GM21360 (cell line): Measurements from ENCODE around the gene ABCC5.
A peak's percentile ranks its signal among the peaks of the same experiment; 100 is the strongest.
"Not testable (repeated sequence)": the region's sequence is repeated elsewhere in the genome, so short reads cannot be mapped to it uniquely, and the experiment has no call there.

Experiments
- ATAC-seq: cut with Tn5 transposase; IDR thresholded peaks from one replicate; pipeline ENCODE4 v1.9.1; 2021; ENCODE audit warnings: mild to moderate bottlenecking, moderate library complexity; ENCODE audit not compliant: unreplicated experiment

ABCC5 gene

DNA sequence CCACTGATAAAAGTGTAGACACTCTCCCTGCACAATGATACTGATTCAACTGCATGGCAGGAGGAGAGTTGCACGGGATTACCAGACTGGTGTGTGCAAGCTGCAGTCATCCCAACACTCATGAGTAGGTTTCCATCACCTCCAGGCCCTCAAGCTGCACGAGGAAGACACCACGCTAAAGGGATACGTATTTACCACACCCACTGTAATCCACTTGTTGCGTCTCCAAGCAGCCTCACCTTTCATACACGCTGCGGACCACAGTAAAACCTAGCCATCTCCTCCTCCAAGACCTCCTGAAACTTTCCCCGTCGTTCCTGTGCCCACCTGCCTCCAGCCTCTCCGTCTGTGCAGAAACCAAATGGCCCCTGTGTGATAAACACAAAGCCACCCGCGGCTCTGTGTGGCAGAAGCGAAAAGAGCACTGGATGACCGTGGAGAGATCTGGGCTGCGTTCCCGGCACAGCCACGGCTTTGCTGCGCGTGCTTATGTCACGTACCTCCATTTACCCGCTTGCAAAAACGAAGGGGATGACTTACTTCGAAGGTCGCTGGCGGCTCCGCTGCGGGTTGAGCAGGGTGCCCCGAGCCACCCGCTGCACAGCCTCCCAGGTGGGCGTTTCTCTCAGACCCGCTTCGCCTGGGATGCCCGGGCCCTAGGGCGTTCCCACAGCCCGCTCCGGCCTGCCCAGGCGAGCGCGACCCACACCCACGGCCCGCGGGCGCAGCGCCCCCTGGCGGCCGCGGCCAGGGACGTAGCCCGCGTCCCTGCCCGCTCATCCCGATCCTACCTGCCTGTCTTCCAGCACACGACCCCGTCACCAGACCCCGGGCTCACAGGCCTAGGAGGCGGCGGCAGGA, 643 bp downstream of the ABCC5 start:
- peak; percentile 79 for ATAC-seq

DNA sequence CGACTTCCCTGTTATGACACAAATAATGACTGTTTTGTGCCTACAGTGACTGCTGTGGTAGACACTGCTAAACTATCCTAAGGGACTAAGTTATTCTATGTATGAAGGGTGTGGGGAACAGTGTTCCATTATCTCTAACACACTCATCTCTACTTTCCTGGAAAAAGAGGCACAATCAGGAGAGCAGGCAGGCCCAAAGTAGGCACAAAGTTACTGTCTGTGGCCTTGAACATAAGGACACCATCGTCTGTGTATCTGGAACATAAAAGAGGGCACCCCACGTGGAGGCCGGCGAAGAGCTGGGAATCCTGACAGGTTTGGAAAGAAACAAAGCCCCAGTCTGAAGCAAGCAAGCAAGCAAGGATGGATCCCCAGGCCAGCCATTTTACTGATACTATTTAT, 1.5 kb downstream of the ABCC5 start:
- no peak for ATAC-seq

DNA sequence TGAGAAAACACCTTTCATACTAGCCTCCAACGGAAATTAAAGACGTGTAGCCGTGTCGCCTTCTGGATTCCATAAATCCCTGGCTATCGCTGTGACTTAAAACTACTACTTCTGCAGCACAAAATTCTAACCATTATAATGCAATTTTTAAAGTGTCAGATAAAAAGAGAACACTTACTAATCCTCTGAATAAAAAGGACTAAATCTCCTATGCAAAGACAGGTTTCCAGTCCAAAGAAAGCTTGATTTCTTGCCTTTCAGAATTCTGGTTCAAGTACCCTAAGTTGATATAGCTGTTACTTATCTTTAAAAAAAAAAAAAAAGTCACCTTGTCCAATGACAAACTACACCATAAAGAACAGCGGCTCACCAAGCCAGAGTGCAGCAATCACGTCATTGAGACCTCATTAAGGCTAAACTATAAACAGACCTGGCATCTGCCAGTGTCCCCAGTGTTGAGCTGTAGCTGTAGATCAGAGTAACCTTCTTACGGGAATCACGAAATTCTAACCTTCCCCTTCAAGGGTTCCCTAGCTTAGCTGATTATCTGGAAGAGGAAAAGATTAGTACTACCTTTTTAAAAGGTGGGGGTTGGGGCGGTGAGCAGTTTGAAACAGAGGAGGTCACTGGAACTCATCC, 2.2 kb downstream of the ABCC5 start:
- ATAC-seq = no peak

DNA sequence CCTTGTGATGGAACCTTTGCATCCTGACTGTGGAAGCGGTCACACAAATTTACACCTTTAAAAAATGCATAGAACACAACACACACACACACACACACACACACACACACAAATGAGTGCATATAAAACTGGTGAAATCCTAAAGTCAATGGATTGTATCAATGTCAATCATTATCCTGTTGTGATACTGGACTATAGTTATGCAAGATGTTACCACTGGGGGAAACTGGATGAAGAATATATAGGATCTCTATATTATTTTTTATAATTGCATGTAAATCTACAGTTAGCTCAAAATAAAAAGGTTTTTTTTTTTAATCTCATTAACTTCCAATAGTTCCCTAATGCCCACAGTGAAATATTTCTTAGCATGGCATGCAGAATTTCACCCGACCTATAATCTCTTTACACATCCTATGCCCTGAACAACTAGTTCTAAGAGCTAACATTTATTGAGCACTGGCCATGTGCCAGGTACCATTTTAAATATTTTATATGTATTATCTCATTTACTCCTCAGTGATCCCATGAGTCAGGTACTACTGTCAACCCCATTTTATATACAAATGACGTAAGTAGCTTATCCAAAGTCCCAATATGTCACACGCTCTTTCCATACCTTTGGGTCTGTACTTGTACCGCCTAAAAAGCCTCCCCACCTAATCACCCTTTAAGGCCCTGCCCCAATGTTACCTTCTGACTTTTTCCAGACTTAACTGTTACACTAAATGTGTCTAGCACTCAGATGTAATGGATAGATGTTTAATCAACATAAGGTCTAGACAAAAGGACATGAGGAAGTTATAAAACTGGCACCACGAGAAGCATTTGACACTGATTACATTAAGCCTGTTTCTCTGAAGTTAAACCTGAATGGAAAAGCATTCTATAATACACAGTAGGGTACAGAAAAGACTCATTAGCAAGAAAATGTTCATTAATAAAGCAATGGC, 5.5 kb downstream of the ABCC5 start:
- ATAC-seq = no peak

DNA sequence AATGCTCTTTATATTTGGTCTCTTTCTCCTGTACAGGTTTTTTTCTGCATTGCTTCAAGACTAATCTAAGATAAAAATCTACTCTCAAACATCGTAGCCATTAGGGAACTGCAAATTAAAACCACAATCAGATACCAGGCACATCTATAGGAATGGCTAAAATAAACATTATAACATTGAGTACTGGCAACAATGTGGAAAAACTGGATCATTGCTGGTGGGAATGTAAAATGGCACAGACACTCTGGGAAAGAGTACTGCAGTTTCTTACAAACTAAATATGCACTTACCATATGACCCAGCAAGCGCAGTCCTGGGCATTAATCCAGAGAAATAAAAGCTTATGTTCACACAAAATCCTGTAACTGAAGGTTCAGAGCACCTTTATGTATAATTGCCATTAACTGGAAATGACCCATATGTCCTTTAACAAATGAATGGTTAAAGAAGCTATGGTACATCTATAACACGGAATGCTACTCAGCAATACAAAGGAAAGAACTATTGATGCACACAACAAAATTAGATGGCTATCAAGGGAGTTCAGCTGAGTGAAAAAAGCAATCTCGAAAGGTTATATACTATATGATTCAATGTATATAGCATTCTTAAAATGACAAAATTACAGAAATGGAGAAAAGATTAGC, 6.3 kb downstream of the ABCC5 start:
- no peak for ATAC-seq

DNA sequence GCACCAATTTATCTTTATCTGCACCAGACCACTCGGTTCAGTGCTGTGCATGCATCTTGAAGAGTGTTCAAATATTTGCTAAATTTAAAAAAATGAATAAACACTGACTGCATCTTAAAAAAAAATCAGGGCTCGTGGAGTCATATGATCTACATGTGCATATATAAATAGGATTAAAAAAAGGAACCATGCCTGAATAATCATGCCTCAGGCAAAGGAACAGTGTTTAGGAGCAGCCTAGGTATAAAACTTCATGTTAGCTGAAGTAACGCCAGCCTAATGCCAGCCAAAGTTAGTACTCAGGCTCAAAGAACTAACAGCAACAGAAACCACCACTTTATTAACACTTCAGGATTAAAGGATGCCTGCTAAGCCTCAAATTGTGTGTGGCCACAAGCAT, 9.5 kb downstream of the ABCC5 start:
- ATAC-seq = no peak

DNA sequence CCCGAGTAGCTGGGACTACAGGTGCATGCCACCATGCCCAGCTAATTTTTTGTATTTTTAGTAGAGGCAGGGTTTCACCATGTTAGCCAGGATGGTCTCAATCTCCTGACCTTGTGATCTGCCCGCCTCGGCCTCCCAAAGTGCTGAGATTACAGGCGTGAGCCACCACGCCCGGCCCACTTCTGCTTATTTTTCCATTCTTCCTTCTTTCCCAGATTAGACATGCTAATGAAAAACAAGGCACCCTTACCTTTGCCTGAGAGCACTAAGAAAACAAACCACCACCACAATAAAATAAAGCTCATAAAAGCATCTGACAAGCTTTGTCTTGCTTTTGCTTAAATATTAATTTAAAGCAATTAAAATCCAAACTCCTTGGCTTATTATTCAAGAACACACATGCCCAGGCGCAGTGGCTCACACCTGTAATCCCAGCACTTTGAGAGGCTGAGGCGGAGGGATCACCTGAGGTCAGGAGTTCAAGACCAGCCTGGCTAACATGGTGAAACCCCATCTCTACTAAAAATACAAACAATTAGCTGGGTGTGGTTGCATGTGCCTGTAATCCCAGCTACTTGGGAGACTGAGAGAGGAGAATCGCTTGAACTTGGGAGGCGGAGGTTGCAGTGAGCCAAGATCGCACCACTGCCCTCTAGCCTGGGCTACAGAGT, 10.4 kb downstream of the ABCC5 start:
- not testable (repeated sequence) for ATAC-seq

DNA sequence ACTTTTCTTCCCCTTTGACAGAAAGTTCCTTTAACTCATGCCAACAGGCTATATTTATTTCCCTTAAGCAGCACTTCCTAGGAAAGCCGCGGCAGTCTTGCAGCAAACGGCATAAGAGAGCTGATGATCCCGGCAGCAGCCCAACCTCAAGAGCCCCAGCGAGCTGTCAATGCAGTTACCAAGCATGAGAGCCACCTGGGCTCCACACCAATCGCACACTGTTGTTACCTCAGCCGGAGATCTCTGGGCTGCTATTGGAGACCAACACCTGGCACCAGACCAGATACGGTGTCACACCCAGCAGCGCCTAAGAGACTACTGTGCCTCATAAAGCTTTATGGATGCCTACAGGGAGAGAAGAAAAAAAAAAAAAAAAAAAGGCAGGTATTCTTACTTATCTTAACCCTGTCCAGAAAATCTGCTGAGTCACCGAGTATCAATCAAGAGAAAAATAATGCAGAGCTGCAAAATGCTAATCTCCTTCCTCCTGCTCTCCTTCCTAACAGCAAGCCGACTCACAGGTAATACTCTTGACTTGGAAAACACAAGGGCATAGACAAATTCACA, 11.7 kb downstream of the ABCC5 start:
- peak; percentile 89 for ATAC-seq

DNA sequence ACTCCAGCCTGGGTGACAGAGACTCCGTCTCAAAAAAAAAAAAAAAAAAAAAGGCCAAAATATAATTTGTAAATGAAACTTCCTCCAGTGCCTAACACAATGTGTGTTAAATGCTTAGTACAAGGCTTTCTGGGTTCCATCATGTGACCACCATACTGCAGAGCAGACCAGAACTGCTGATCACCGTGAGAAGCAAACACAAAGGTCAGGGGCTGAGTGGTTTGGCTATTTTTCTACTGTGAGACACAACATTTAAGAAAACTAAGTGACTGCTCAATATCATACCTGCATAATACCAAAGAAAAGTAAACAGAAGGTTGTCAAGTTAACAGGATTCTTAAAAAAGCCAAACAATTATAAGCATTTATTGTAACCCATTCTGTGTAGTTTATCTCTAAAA, 13.2 kb downstream of the ABCC5 start:
- ATAC-seq = no peak

DNA sequence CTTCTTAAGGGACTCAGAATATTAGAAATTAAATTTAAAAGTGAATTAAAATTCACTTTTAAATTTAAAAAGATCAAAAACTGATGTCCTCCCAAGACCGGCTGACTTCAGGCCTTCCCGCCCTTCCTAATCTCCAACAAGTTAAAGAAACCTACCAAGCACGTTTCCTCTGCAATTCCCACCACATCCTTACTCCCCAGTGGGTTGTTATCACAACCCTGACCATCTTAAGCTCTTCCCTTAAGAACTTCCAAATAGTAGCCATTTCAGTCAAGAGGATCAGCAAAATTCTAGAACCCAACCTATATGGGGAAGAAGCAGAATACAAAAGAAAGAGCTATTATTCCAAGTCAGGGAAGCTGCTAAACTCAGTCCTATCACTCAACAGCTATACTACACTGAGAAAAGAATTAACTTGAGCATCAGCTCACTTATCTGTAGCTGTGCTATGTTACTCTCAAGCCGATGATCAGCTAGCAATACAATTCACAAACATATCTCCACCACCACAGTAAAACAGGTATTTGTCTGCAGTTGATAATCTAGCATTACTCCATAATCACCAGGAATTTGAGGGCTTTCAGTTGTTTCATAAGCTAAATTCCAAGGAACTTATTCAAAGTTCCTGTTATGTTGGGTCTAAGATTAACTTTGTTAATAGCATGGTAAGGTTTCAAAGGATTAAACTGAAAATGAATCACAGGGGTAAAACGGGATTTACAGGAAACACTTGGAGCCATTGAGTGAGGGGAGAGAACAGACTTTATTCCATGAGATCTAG, 14.3 kb downstream of the ABCC5 start:
- no peak for ATAC-seq

DNA sequence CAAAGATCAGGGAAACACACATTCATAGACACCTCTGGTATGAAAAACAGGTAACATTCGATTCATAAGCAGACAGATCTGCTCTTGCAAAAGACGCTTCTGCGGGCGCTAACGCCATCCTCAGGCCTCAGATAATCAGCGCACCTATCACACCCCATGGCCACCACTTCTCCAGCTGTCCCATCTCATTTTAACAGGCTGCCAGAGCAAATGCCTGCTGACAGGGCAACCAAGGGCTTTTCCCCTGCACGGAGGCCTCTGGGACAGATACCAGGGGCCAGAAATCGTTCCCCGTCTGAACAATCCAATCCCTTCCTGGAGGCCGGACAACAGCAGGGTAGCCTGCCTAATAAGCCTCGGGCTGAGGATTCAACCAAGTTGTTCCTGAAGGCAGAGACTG, 15.2 kb downstream of the ABCC5 start:
- no peak for ATAC-seq

DNA sequence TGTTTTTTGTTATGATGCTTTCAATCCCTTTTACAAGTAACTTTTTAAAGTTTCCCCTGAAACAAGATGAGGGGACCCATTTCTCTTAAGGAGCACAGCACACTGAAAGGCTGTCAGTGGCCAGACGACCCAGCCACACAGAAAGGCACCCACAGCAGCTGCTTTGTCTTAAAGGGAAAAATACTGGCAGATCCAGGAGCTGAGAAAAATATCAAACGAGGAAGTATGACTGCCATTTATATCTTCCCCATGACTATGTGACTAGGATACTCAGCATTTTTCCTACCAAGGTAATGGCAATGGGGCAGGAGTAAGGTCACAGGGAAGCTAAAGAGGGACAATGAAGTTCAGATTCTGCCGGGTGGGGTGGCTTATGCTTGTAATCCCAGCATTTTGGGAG, 15.9 kb downstream of the ABCC5 start:
- ATAC-seq = no peak

DNA sequence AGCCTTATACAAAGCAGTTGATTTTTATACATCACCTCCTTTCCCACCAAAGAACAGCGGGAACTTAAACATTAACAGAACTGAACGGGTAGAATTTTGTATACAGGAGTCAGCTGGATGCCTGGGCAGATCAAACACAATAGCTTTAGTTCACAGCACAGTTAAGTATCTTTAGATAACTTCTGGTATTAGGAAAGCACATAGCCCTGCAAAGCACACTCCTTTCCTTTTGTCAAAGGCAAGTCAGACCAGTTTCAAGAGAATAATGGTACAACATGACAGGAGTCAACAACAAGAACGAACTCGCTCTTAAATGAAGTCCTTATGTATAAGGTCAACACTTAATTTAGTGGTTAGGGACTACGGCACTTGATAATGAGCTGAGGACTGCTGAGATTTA, 26.3 kb downstream of the ABCC5 start:
- no peak for ATAC-seq

DNA sequence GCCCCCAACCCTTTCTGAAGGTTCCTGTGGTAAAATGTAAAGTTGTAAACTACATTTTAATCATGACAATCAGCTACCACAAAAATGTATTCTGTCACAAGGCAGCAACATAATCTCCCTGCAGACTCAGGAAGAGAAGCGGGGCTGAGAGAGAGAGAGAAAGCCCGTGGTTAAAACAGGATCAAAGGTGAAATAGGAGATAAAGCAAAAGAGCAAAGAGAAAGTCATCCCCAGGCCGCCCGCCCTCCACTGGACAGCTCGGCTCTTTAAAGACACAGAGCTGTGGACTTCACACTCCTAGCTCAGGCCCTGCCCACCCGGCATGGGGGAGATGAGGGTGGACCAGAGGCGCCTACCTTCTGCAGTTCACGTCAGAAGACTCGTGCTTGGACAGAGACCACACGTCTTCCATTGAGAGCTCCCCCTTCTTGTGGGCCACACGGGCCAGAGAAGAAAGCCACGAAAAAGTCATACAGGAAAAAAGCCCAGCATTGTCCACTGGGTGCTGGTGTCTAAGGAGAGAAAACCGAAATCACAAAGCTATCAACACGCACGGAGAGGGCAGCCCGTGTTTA, 29.4 kb downstream of the ABCC5 start:
- no peak for ATAC-seq

DNA sequence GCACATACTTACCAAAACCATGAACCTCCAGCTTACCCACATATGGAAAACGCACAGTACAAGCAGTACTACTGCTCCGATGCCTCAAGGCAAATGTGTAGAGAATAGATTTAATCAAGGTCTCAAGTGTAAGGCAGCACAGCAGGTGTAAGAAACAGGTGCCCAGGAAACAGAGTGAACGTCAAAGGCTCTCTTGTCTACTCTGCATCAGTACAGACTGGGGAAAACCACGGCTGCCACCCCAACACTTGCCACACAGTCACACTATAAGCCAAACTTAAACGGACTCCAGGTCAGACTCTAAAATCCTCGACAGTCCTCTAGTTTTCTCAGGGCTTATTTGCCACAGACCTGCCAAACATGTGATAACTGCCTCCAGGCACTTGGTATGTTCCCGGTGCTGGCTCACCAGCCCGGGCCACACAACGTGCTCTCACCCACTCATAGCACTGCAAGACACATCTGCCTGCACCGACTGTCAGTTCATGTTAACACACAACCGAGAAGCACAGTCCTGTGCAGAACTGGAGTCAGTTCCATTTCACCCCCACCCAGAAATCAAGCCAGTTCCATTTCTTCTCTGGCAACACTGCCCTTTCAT, 30.6 kb downstream of the ABCC5 start:
- no peak for ATAC-seq

DNA sequence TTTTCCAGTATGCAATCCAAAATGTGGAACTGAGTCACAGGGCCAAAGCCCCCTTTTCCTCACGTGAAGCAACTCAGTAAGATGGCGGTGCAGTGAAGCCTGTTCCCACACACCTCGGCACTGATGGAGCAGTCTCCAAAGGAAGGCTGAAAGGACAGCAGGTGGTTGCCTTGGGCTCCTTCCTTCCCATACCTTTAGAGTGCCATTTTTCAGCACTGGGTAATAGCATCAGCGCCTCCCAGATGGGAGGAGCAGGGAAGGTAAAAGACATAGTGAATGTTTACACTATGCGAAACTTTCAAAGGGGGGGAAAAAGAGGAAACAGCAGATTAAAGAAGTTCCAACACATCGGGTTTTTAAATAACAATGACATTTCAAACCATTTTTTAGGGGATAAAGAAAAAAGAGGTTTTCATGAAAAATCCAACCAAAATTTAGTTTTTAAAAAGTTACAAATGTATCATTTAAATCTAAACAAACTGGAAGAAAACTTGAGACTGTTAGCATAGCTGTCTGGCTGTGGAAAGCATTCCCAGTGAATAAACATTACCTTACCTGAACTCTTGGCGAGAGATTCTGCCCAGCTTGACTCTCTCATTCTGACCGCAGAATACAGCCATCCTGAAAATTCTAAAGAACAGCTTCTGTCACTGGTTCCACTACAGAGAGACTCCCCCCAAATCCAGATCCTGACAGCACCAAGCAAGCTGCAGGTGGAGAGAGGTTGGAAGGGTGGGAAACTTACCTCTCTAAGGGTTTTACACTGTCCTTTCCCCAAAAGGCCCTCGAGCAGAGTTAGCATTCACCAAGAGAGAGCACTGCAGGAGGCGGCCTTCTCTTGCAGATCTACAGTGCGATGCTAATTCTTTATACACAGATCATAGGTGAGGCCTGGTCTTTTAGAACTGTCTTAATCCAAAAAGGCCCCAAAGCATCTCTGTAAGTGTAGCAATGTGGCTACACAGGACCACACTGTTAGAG, 32.6 kb downstream of the ABCC5 start:
- ATAC-seq = no peak

DNA sequence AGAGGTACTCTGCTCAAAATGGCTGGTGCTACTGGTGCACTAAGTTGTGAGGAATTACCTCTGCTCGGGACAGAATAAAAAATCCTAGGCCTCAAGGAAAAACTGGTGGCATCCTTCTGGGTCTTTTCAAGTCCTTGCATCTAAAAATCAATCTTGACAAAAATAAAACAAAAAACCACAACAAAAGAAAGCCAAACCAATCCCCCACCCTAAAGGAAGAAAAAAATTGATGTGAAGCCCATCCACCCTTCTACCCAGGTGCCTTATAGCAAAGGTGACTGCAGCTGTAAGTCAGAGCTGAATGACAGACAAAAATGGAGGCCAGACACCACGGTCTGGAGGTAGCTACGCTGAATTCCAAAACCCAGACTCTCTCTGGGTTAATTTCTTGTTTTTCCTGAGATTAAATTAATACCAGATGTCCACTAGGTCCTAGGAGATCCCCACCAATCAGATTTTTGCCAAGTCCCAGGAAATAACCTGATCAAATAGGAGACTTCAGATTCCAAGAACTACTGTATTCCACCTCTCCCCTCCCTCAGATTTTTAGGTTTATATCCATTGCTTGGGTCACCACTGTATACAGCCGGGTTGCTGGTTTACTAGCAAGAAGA, 33.5 kb downstream of the ABCC5 start:
- ATAC-seq = no peak
